Panc1 (cell line): Measurements from ENCODE around the gene UGT1A4.

Experiments
- POLR2AphosphoS5 ChIP-seq: IDR thresholded peaks from 2 replicates; pipeline ENCODE4 v1.6.1; 2012; ENCODE audit warnings: mild to moderate bottlenecking, low read depth, low read length, moderate library complexity
- TF ChIP-seq, protein P1 (sequence below): fragments of 450-650 bp; IDR thresholded peaks from 2 replicates; pipeline ENCODE4 v1.5.1; 2017; ENCODE audit warnings: mild to moderate bottlenecking
- TF ChIP-seq, protein P2 (sequence below), 2 experiments: IDR thresholded peaks; 2 replicates each; pipeline ENCODE4 v1.6.1; 2011 to 2012; ENCODE audit warnings: low read depth in 2 of 2, control low read depth in 1 of 2, low read length in 1 of 2, mild to moderate bottlenecking in 1 of 2, moderate library complexity in 1 of 2; ENCODE audit not compliant: insufficient read depth in 1 of 2

DNA sequence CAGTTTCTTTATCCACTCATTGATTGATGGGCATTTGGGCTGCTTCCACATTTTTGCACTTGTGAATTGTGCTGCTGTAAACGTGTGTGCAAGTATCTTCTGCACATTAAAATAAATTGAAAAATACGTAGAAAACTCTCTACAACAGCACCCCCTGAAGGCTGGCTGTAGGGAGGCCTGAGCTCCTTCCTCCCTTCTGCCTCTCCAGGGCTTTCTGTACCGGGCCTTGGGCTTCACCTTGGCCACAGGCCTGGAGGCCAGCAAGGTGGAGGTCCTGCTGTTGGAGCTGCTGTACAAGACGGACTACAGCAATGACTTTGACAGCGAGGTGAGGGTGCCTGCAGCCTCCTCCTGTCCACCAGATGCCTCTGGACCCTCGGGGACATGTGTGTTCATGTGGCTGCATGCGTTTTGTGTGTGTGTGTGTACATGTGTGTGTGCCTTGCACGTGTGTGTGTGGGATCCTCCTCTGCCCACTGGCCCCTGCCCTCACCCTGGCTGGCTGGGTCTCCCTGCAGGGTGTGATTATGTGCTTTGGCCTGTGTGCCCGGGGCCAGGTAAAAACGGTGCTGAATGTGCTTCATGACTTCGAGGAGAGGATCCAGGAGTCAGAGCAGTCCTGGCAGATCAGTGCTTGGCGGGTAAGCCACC is 88.8 kb downstream of the UGT1A4 start:
- no peak for TF ChIP-seq POLR2AphosphoS5
- TF ChIP-seq, protein P1, sequence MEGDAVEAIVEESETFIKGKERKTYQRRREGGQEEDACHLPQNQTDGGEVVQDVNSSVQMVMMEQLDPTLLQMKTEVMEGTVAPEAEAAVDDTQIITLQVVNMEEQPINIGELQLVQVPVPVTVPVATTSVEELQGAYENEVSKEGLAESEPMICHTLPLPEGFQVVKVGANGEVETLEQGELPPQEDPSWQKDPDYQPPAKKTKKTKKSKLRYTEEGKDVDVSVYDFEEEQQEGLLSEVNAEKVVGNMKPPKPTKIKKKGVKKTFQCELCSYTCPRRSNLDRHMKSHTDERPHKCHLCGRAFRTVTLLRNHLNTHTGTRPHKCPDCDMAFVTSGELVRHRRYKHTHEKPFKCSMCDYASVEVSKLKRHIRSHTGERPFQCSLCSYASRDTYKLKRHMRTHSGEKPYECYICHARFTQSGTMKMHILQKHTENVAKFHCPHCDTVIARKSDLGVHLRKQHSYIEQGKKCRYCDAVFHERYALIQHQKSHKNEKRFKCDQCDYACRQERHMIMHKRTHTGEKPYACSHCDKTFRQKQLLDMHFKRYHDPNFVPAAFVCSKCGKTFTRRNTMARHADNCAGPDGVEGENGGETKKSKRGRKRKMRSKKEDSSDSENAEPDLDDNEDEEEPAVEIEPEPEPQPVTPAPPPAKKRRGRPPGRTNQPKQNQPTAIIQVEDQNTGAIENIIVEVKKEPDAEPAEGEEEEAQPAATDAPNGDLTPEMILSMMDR = no peak
- TF ChIP-seq, protein P2, sequence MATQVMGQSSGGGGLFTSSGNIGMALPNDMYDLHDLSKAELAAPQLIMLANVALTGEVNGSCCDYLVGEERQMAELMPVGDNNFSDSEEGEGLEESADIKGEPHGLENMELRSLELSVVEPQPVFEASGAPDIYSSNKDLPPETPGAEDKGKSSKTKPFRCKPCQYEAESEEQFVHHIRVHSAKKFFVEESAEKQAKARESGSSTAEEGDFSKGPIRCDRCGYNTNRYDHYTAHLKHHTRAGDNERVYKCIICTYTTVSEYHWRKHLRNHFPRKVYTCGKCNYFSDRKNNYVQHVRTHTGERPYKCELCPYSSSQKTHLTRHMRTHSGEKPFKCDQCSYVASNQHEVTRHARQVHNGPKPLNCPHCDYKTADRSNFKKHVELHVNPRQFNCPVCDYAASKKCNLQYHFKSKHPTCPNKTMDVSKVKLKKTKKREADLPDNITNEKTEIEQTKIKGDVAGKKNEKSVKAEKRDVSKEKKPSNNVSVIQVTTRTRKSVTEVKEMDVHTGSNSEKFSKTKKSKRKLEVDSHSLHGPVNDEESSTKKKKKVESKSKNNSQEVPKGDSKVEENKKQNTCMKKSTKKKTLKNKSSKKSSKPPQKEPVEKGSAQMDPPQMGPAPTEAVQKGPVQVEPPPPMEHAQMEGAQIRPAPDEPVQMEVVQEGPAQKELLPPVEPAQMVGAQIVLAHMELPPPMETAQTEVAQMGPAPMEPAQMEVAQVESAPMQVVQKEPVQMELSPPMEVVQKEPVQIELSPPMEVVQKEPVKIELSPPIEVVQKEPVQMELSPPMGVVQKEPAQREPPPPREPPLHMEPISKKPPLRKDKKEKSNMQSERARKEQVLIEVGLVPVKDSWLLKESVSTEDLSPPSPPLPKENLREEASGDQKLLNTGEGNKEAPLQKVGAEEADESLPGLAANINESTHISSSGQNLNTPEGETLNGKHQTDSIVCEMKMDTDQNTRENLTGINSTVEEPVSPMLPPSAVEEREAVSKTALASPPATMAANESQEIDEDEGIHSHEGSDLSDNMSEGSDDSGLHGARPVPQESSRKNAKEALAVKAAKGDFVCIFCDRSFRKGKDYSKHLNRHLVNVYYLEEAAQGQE (IDR thresholded peaks at IDR 0.05; ENCODE audit: insufficient read depth in 1 of 2, low read depth in 2 of 2, low read length in 1 of 2) = no peak
